ENCODE measurements around the gene NACC1.

Gene NACC1

GRCh38 chr19:13076320-13076719 is 41.7 kb upstream of the NACC1 start:
- peak overlapping the region; percentile 65 for H3K27ac ChIP-seq
- DNase-seq (ENCODE audit: low read depth, low spot score) = no peak
- TF ChIP-seq EZH2 (IDR thresholded peaks at IDR 0.05) (no peak), POLR2AphosphoS5 (IDR thresholded peaks at IDR 0.05; ENCODE audit: borderline replicate concordance, low read depth, low read length) (no peak), FOXP2 (optimal IDR thresholded peaks at IDR 0.05; ENCODE audit: control extremely low read depth, extremely low read length, insufficient read depth) (no peak)
- no peak overlapping the region for H3K9ac ChIP-seq (ENCODE audit: insufficient read length)
- peaks cover 22% of the 10 kb centered on the region for H3K36me3 ChIP-seq (ENCODE audit: insufficient read depth, low read length)
- H3K9me3 ChIP-seq (ENCODE audit: low read depth, low read length) = no peaks in the 10 kb centered on the region
- no peak overlapping the region for H3K4me3 ChIP-seq

GRCh38 chr19:13076787-13077186 is 41.3 kb upstream of the NACC1 start:
- Histone ChIP-seq H3K36me3 (ENCODE audit: insufficient read depth, low read length) (peaks cover 22% of the 10 kb centered on the region), H3K27ac (peak overlapping the region; percentile 65), H3K9me3 (ENCODE audit: low read depth, low read length) (no peaks in the 10 kb centered on the region), H3K4me3 (no peak overlapping the region), H3K9ac (ENCODE audit: insufficient read length) (no peak overlapping the region)
- DNase-seq (ENCODE audit: low read depth, low spot score) = no peak
- TF ChIP-seq EZH2 (IDR thresholded peaks at IDR 0.05) (no peak), POLR2AphosphoS5 (IDR thresholded peaks at IDR 0.05; ENCODE audit: borderline replicate concordance, low read depth, low read length) (no peak), FOXP2 (optimal IDR thresholded peaks at IDR 0.05; ENCODE audit: control extremely low read depth, extremely low read length, insufficient read depth) (no peak)

GRCh38 chr19:13077240-13077639 is 40.8 kb upstream of the NACC1 start:
- no peak for DNase-seq (ENCODE audit: low read depth, low spot score)
- Histone ChIP-seq H3K9ac (ENCODE audit: insufficient read length) (no peak overlapping the region), H3K4me3 (no peak overlapping the region), H3K9me3 (ENCODE audit: low read depth, low read length) (no peaks in the 10 kb centered on the region), H3K27ac (peak overlapping the region; percentile 80), H3K36me3 (ENCODE audit: insufficient read depth, low read length) (peaks cover 22% of the 10 kb centered on the region)
- no peak for TF ChIP-seq EZH2 (IDR thresholded peaks at IDR 0.05)
- TF ChIP-seq FOXP2 (optimal IDR thresholded peaks at IDR 0.05; ENCODE audit: control extremely low read depth, extremely low read length, insufficient read depth) = no peak
- TF ChIP-seq POLR2AphosphoS5 (IDR thresholded peaks at IDR 0.05; ENCODE audit: borderline replicate concordance, low read depth, low read length) = no peak

GRCh38 chr19:13078381-13078780 is 39.7 kb upstream of the NACC1 start:
- no peak for DNase-seq (ENCODE audit: low read depth, low spot score)
- Histone ChIP-seq H3K9ac (ENCODE audit: insufficient read length) (peak overlapping the region; percentile 16), H3K36me3 (ENCODE audit: insufficient read depth, low read length) (peaks cover 20% of the 10 kb centered on the region), H3K4me3 (no peak overlapping the region), H3K9me3 (ENCODE audit: low read depth, low read length) (no peaks in the 10 kb centered on the region), H3K27ac (peak overlapping the region; percentile 80)
- TF ChIP-seq POLR2AphosphoS5 (IDR thresholded peaks at IDR 0.05; ENCODE audit: borderline replicate concordance, low read depth, low read length) = no peak
- no peak for TF ChIP-seq EZH2 (IDR thresholded peaks at IDR 0.05)
- no peak for TF ChIP-seq FOXP2 (optimal IDR thresholded peaks at IDR 0.05; ENCODE audit: control extremely low read depth, extremely low read length, insufficient read depth)

GRCh38 chr19:13078897-13079541 is 39.0 kb upstream of the NACC1 start:
- TF ChIP-seq EZH2 (IDR thresholded peaks at IDR 0.05) (no peak), FOXP2 (optimal IDR thresholded peaks at IDR 0.05; ENCODE audit: control extremely low read depth, extremely low read length, insufficient read depth) (no peak), POLR2AphosphoS5 (IDR thresholded peaks at IDR 0.05; ENCODE audit: borderline replicate concordance, low read depth, low read length) (no peak)
- H3K27ac ChIP-seq = peak overlapping the region; percentile 80
- H3K9me3 ChIP-seq (ENCODE audit: low read depth, low read length) = no peaks in the 10 kb centered on the region
- H3K4me3 ChIP-seq = peak overlapping the region; percentile 20
- no peak for DNase-seq (ENCODE audit: low read depth, low spot score)
- H3K36me3 ChIP-seq (ENCODE audit: insufficient read depth, low read length) = peaks cover 13% of the 10 kb centered on the region
- peak overlapping the region; percentile 43 for H3K9ac ChIP-seq (ENCODE audit: insufficient read length)

DNA sequence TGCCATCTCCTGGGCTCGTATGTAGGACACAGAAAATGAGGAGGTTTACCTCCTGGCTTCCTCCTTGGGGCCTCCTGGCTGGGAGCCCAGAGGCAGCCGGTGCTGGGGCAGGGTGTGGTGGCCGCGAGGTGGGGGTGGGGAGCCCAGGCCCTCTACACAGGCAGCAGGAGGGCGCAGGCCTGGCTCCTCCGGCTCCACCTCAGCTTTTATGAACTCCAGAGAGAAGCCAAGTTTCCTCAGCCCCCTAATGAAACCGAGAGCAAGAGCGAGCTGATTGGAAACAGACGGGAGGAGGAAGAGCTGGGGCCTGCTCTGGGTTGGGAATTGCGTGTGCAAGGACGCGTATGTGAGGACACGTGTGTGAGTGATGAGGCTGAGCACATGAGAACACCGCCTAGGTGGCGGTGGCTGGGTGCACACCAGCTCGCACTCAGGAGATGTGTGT is 38.5 kb upstream of the NACC1 start:
- no peak for DNase-seq (ENCODE audit: low read depth, low spot score)
- Histone ChIP-seq H3K27ac (peak overlapping the region; percentile 80), H3K9me3 (ENCODE audit: low read depth, low read length) (no peaks in the 10 kb centered on the region), H3K4me3 (peak overlapping the region; percentile 20), H3K36me3 (ENCODE audit: insufficient read depth, low read length) (peaks cover 13% of the 10 kb centered on the region), H3K9ac (ENCODE audit: insufficient read length) (peak overlapping the region; percentile 43)
- TF ChIP-seq POLR2AphosphoS5 (IDR thresholded peaks at IDR 0.05; ENCODE audit: borderline replicate concordance, low read depth, low read length) (no peak), EZH2 (IDR thresholded peaks at IDR 0.05) (no peak), FOXP2 (optimal IDR thresholded peaks at IDR 0.05; ENCODE audit: control extremely low read depth, extremely low read length, insufficient read depth) (no peak)

DNA sequence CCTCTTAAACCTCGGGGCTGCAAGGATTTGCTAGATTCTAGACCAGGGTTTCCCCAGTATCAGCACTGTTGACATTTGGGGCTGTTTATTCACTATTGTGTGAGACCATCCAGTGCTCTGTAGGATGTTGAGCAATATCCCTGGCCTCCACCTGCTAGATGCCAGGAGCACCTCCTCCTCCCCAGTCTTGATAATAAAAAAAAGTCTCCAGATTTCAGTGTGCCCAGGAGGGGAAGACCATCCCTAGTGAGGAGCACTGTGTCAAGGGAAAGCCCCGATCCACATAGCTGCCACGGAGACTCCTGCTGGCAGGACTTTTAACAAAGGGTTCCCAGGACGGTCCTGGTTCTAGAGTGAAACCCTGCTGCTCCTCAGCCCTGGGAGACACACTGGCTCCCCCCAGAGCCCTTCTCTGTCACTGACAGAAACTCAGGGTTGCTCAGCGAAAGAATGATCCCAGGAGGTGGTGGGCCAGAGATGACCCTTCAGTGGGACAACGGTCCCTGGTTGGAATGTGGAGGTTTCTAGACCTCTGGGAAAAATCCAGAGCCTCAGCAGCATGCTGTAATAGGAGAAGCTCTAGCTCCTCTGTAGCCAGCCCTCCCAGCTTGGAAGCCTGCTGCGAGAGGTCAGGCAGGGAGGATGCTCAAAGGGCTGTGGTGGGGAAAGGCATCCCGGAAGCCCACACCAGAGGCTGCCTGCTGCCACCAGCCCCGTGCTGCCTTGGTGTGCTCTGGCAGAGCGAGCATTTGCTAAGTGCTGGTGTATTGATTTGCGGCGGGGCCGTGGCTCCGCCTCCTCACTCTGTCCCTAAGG is 35.7 kb upstream of the NACC1 start:
- no peak overlapping the region for H3K4me3 ChIP-seq
- no peak overlapping the region for H3K9ac ChIP-seq (ENCODE audit: insufficient read length)
- H3K36me3 ChIP-seq (ENCODE audit: insufficient read depth, low read length) = peaks cover 10% of the 10 kb centered on the region
- no peaks in the 10 kb centered on the region for H3K9me3 ChIP-seq (ENCODE audit: low read depth, low read length)
- no peak for TF ChIP-seq POLR2AphosphoS5 (IDR thresholded peaks at IDR 0.05; ENCODE audit: borderline replicate concordance, low read depth, low read length)
- TF ChIP-seq FOXP2 (optimal IDR thresholded peaks at IDR 0.05; ENCODE audit: control extremely low read depth, extremely low read length, insufficient read depth) = no peak
- no peak for TF ChIP-seq EZH2 (IDR thresholded peaks at IDR 0.05)
- peak overlapping the region; percentile 34; the same call in 1 of the 2 replicates for H3K27ac ChIP-seq
- DNase-seq (ENCODE audit: low read depth, low spot score) = no peak

DNA sequence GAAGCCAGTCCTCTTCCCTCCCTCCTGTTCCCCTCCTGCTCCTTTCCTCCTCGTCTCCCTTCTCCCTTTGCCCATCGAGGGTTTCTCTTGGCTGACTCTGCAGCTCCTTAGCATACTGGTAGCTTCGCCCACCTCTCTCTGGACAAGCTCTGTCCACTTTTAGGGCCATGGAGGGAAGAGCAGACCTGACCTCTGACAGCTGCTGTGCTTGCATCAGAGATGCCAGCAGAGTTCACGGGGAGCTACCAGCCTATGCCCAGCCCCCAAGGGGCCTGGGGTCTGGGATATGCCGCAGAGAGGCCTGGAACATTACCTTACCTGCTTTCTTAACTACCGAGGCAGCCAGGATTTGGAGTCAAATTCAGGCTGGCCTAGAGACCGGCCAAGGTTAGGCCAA is 35.1 kb upstream of the NACC1 start:
- no peaks in the 10 kb centered on the region for H3K9me3 ChIP-seq (ENCODE audit: low read depth, low read length)
- no peak overlapping the region for H3K4me3 ChIP-seq
- TF ChIP-seq EZH2 (IDR thresholded peaks at IDR 0.05) = no peak
- no peak for TF ChIP-seq FOXP2 (optimal IDR thresholded peaks at IDR 0.05; ENCODE audit: control extremely low read depth, extremely low read length, insufficient read depth)
- no peak for TF ChIP-seq POLR2AphosphoS5 (IDR thresholded peaks at IDR 0.05; ENCODE audit: borderline replicate concordance, low read depth, low read length)
- no peak overlapping the region for H3K9ac ChIP-seq (ENCODE audit: insufficient read length)
- DNase-seq (ENCODE audit: low read depth, low spot score) = no peak
- peaks cover 5% of the 10 kb centered on the region for H3K36me3 ChIP-seq (ENCODE audit: insufficient read depth, low read length)
- H3K27ac ChIP-seq = peak overlapping the region; percentile 51; the same call in 1 of the 2 replicates
